NCI-H345 (cell line): Measurements from ENCODE around the gene RGS10.
"Not testable (repeated sequence)": the region's sequence is repeated elsewhere in the genome, so short reads cannot be mapped to it uniquely, and the experiment has no call there.

Experiments used
- DNase-seq: peaks from one replicate; lab custom pipeline; 2025; lab: John Stamatoyannopoulos, UW

Gene RGS10

DNA sequence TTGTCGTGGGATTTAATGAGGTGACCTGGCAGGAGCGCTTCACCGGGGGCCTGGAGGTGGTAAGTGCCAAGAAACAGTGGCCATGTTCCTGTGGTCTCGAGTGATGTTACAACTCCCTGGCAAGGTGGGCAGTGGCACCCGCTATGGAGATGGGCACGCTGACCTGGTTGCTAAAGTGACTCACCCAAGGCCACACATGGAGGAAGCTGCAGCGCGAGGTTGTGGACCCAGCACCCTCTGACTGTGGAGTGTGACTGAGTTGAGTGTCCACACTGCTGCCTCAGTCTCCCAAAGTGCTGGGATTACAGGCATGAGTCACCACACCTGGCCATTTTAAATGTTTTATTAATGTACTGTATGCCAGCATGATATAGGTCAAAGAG, 73.2 kb downstream of the RGS10 start:
- no peak for DNase-seq

DNA sequence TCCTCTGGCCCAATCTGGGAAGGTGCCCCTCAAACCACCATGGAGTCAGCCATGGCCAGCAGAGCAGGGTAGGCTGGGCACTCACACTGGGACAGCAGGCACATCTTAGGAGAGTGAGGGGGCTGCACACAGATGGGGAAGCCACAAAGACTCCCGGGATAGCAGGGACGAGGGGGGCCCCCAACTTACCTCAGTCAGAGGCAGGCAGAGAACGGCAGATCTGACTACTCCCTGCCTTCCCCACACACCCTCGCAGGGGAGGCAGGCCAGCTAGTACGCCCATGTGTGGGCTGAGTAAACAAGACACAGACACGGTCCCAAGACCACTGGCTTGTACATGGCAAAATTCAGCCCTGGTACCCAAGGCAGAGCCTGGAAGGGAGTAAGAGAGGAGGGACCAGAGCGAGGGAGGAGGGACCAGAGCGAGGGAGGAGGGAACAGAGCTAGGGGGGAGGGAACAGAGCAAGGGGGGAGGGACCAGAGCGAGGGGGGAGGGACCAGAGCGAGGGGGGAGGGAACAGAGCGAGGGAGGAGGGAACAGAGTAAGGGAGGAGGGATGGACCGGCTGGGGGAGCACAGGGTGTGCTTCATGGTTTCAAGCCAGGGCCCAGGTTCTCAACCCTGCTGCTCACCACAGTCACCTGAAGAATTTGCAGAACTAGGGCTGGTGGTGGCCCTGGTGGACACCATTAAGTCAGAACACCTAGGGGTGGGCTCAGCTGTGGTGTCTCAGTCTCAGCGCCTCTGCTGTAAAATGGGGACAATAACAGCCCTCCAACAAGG, 73.8 kb downstream of the RGS10 start:
- DNase-seq = no peak

DNA sequence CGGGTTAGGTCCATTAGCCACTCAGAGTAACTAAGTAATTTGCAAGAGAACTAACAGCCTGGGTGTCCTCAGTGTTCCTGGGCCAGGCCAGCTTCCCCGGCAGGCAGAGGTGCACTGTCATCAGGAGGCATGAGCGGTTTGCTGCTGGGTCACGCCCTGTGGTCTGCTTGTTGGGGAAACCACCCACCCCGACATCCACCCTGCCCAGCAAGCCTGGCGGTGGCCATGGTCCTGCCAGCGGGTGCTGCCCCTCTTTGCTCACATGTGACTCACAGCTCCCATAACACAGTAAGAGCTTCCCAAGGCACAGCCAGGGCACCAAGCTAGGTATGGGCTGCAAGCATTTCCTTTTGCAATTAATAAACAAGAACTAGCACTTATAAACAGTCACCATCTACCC, 75.9 kb downstream of the RGS10 start:
- no peak for DNase-seq

DNA sequence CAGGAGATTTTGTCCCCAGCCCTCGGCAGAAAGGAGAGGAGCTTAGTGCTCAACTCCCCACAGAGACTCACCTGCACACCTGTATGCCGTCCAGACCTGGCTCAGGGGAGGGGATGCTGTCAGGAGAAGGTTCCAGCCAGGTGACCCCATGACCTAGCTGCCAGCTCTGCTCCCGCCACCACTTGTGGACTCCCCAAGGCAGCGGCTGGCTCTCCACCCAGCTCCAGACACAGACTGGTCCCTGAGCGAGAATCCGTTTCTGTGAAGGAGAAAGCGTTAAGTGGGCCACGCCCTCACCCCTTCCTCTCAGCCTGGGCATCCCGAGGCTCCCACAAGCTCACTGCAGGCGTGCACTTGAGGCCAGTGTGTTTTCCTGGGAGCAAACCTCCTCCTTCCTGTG, 76.4 kb downstream of the RGS10 start:
- no peak for DNase-seq

DNA sequence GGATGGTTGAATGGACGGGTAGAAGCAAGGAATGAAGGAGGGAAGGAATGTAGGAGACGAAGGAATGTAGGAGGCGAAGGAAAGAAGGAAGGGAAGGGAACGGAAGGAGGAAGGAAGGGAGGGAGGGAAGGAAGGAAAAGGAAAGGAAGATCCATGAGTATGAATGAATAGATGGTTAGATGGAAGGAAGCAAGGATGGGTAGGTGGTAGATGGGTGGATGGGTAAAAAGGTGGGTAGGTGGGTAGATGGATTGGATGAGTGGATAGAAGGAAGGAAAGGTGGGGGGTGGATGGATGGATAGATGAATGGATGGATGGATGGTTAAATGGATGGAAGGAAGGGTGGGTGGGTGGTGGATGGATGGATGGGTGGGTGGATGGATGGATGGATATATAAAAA, 77.4 kb downstream of the RGS10 start:
- no peak for DNase-seq

DNA sequence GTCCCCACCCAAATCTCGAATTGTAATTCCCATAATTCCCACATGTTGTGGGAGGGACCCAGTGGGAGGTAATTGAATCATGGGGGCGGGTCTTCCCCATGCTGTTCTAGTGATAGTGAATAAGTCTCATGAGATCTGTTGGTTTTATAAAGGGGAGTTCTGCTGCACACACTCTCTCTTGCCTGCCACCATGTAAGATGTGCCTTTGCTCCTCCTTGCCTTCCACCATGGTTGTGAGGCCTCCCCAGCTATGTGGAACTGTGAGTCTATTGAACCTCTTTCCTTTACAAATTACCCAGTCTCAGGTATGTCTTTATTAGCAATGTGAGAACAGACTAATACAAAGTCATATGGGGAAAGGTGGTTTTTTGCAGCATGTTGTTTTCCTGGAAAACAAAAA, 79.3 kb downstream of the RGS10 start:
- DNase-seq = not testable (repeated sequence)

DNA sequence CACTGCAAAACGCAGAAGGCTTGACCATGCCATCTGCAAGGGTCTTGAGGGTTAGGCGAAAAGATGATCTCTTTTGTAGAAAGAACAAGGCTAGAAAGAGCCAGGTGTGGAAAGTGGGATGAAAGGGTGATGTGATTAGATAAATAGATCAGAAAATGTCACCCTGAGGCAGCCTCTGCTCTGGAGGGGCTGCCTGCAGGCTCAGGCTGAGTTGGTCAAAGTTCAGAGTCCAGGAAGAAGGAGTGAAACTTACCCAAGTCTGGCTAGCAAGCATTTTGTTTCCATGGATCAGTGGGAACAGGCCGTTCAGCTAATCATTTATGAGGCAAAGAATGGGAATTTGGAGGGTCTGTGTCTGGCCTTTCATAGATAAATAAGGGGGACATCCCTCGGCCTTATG, 79.7 kb downstream of the RGS10 start:
- DNase-seq = no peak

DNA sequence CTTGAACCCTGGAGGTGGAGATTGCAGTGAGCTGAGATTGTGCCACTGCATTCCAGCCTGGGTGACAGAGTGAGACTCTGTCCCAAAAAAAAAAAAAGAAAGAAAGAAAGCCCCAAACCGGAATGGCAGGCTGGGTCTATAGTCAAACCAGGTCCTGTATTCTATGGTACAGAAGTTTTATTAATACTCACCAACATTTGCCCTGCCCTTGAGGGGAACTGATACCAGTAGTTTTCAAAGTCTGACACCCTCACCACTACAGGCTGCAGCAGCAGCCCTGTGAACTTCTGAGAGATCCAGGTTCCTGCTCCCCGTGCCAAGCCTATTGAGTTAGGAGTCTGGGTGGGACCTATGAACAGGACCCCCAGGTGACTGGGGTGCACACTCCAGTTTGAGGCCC, 80.6 kb downstream of the RGS10 start:
- DNase-seq = no peak

DNA sequence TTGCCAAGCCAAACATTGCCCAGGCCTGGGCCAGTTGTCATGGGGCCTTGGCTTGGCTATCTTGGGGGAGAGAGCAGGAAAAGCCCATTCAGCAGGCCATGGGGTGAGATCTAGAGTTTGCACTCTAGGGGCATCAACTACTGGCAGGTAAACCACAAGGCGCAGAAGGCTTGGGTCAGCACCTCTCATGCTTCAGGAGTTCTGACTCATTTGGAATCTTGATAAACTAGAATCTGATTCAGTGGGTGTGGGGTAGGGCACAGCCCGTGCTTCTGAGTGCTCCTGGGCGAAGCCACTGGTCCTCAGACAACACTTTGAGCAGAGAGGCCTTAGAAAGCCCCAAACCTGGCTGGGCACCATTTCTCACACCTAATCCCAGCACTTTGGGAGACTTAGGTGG, 81.1 kb downstream of the RGS10 start:
- no peak for DNase-seq

DNA sequence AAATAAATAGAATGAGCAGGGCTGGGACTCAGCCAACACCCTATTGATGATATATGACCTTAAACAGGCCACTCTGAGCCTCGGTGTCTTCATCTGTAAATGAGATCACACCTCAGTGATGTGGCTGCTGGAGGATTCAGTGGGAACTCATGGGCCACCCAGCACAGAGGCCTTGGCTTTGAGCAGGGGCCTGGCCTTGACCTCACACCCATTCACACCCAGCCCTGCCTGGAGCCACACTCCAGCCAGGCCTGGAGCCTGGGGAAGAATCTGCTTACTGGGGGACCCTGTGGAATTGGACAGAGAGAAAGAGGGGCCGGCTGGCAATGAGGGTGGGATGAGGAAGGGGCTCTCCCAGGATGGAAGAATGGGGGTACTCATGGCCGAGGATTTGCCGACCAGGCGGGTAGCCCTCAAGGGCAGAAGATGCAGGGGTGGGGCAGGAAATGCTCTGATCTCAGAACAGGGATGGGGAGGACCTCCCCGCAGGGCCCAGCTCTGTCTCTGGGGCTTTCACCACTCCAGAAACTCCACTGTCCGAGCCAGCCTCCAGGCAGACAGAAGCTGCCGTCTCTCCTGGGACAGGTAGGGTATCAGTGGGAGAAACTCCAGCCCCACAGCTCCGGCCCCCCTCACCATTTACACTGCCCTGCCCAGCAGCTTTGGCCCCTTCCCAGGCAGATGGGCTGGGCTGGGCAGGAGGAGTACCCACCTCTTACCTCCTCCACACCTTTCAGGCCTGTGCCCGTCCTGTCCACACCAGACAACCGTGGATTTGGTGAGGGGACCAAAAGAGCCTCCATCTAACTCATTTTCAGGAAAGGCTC, 81.9 kb downstream of the RGS10 start:
- no peak for DNase-seq

DNA sequence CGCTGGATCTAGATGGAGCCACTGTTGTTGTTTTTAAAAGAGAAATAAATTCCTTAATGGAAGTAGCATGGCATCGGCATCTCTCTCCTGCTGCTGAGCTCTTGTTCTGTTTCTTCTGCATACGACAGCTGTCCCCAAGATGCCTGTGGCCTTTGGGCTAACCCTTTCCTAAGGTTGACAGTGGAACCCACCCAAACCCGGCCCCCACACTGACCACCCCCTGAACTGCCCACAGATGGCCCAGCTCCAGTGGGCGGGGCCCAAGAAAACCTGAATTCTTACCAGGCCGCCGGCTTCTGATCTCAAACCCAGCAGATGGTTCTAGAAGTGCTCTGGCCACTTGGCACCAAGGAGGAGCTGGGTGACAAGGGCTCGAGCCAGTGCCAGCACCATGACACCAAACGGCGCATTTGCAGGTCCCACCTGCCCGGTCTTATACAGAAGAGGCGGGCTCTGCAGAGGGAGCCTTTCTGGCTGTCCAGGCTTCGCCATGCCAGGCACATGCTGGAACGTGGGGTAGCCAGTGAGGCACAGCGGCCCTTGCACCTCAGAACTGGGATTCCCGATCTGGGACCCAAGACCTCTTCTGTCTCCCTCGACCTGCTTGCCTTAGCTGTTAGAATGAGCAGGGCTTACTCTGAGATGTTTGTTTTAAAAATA, 82.7 kb downstream of the RGS10 start:
- DNase-seq = no peak

DNA sequence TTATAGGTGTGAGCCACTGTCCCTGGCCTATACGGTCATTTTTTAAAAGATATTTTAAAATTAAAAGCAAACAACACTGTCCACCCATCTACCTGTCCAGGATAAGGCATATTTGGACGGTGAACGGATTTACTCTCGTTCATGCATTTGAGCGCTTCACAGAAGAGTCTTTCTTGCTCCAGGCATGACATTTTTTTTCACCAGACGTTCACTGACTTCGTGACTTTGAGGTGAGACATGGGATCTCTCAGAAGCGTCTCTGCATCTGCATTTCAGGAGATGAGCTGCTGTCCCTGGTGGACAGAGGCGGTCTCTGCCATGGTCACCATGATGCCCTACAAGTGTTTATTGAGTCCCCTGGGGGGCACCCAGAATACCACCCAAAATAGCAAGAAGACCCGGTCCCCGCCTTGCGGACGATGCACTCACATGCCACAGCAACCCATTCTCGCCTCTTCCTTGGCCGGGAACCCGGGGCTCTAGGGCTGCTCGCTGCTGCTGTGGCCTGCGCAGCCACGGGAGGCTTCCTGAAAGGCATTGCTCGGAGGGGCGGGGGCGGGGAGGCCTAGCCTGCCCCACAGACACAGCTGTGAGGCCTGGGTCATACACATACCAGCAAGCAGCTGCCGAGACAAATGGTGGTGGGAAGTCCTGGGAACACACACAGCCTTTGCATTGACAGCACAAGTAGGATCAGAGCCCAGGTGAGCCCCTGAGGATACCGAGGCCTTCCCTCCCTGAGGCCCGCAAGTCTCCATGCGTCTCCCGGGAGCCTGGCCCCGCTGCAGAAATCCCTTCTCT, 84.4 kb downstream of the RGS10 start:
- no peak for DNase-seq

DNA sequence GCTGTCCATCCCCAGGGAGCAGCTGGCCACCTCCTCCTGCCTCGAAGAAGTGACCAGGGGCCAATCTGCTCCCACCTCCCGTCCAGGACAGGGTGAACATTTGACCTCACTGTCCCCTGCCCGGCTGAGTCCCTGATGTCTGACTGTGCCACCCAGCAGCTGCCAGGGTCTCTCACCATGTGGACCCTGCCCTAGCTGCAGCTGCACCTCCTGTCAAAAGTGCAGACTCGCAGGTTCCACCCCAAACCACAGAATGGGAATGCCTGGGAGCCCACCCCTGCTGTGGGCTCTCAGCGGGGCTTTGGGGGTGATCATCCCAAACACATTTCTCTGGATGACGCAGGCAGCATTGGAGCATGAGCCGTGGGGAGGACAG, 86.1 kb downstream of the RGS10 start:
- DNase-seq = no peak

DNA sequence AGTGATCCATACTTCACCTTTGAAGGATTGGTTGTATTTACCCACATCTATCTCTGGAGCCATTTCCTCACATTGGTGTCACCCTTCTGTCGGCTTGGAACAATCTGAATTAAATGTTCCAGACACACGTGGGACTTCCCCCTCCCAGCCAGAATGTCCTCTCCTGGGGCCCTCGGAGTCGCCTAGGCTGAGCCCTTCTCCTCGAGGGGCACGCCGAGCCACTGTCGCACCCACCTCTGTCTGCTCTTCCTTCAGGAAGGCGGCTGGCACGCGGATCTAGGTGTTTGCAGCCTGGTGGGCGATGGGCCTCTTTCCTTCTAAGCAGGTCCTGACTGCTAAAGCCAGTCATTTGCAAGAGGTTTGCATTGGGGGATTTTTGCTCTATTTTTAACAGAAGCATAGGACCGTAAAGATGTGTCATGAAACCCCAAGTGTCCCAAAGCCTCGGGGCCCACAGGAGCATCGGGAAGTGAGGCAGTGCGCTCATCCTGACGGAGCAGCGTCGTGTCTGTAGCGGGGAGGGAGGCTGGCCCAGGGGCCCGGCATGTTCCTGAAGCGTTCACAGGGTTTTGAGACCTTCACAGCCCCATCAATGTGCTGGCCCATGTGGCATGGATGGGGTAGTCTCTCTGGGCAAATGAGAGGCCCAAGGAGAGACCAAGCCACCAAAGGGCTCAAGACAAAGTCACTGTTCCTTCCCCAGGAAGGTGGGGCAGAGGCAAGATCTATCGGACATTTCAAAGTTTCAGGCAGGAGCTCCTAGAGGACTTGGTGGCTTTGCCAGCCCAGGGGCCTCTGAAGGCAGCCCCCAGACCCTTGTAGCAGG, 86.7 kb downstream of the RGS10 start:
- no peak for DNase-seq

DNA sequence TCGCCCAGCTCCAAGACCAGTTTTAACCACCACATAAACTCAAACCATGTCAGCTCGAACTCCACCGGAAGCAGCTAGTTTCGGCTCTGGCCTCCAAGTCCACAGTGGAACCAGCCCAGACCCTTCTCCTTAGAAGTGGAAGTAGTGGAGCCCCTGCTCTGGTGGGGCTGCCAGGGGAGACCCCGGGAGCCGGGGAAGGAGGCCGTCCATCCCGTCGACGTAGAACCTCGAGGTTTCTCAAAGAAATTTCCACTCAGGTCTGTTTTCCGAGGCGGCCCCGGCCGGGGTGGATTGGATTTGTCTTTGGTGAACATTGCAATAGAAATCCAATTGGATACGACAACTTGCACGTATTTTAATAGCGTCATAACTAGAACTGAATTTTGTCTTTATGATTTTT, 87.5 kb downstream of the RGS10 start:
- no peak for DNase-seq

DNA sequence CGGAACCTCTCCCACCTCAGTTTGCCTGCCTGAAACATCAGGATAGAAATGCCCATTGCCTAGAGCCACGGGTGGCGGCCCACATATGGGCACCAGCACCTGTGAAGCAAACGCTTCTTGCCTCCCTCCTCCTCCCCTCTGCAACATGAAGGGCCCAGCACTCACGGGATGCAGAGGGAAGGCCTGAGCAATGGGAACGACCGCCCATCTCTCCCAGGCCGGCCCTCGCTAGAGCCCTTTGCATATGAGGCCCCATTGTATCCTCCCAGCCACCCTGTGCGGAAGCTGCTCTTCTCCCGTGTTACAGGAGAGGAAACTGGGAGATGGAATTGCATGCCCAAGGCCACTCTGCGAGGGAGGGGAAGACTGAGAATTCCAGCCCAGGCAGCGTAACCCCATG, 88.2 kb downstream of the RGS10 start:
- no peak for DNase-seq

DNA sequence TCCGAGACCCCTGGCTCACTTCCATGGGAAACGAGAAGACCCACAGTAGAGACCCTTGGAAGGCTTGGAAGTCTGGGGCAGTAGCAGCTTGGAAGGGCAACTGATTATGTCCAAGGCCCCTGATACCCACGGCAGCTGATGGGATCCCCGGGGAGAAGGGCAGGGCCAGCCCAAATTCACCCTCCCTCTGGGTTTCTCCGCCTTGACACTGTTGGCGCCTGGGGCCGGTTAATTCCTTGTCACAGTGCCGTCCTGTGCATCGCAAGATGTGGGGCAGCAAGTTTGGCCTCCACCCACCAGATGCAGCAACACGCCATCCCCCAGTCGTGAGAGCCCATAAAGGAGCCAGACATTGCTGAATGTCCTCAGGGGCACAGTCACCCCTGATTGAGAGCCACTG, 89.2 kb downstream of the RGS10 start:
- DNase-seq = no peak

DNA sequence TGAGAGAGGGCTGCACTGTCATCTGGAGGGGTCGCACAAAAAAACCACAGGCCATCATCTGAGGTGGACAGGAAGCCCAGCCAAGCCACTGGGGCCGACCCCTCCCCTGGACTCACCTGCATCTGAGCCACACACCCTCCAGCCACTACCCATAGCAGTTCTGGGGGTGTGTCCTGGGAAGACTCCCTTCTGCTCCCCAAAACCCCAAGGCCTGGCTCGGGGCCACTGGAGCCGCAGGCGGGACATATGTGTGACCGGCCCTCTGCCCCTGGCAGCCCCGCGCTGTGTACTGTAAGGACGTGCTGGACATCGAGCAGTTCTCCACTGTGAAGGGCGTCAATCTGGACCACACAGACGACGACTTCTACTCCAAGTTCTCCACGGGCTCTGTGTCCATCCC, 90.1 kb downstream of the RGS10 start:
- DNase-seq = no peak

DNA sequence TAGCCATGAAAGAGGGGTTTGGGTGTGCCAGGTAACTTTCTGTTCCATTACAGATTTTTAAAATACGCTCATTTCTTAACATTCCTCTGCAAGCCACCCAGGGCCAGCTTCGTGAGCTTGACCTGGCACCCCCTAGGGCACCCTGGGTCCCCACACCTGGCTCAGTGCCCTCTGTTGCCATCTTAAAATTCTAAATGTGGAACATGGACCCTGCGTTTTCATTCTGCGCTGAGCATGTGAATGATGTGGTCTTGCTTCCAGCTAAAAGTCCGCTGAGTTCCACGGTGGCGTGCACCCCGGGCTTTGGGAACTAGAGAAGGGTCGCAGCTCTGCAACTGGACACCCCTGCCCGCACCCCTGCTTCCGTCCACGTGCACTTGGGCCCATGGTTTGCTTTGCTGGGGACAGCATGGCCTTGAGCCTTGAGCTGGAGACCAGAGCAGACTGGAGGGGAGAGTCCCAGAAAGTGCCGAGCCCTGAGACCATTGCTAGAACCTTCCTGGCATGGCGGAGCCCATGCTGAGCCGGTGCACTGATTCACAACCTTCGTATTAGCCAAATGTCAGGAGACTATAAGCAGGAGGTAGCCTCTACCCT, 91.1 kb downstream of the RGS10 start:
- DNase-seq = no peak

DNA sequence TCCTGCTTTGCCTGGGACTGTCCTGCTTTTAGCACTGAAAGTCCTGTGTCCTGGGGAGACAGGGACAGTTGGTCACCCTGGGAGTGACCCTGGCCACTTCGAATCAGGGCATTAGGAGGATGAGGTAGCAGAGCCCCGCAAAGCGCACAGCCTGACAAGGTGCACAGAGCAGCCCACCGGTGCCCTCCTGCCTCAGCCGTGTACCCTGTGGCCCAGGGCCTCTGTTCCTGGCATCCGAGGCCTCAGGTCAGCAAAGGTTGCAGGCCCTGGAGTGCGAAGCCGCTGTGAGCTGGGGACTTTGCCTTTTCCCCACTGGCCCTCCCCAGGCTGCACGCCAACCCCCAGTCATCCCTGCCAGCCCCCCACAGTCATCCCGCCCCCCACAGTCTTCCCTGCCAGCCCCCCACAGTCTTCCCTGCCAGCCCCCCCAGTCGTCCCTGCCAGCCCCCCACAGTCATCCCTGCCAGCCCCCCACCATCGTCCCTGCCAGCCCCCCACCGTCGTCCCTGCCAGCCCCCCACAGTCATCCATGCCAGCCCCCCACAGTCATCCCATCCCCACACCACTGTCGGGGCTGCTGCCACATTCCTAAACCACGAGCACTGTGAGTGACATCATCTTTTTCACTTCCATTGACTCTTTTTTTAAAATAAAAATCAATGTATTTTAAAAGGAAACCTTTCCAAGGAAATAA, 91.8 kb downstream of the RGS10 start:
- DNase-seq = no peak
